Activated B cell treated with CpG ODN at 0.5 μM for 24 hours (primary cell): Measurements from ENCODE around the gene TPX2. TPM values are rescaled to one million over a fixed set of nuclear protein-coding genes. Genes with fewer than 3 reads are reported as not detected.
A peak's percentile ranks its signal among the peaks of the same experiment; 100 is the strongest.

Experiments used
- ATAC-seq: fragments of 200-7000 bp; cut with Tn5 transposase; one replicate; pipeline ENCODE4 v1.10.0; 2021; ENCODE audit warnings: low read depth, mild to moderate bottlenecking, moderate library complexity
- CTCF ChIA-PET: fragments of 350-600 bp; sonication (Branson Sonifier 250); formaldehyde crosslinking; loops from one replicate; lab custom pipeline; 2021; ENCODE audit warnings: antibody characterized with exemption; lab: Charles Lee
- POLR2A ChIA-PET: fragments of 350-600 bp; sonication (Branson Sonifier 250); formaldehyde crosslinking; loops from one replicate; lab custom pipeline; 2021; ENCODE audit warnings: antibody characterized with exemption; lab: Charles Lee
- DNase-seq: peaks from one replicate; pipeline ENCODE4 v3.0.0; 2022
- H3K27ac Mint-ChIP-seq: one replicate; pipeline ENCODE4 v1.8.0; 2020; ENCODE audit warnings: mixed read lengths
- H3K27me3 Mint-ChIP-seq: one replicate; pipeline ENCODE4 v1.8.0; 2021; ENCODE audit warnings: mixed read lengths
- H3K36me3 Mint-ChIP-seq: one replicate; pipeline ENCODE4 v1.8.0; 2021; ENCODE audit warnings: low read depth, mixed read lengths
- H3K4me1 Mint-ChIP-seq: one replicate; pipeline ENCODE4 v1.8.0; 2021; ENCODE audit warnings: mixed read lengths
- H3K4me3 Mint-ChIP-seq: one replicate; pipeline ENCODE4 v1.8.0; 2020; ENCODE audit warnings: mild to moderate bottlenecking, mixed read lengths
- H3K9me3 Mint-ChIP-seq: one replicate; pipeline ENCODE4 v1.8.0; 2020; ENCODE audit warnings: mixed read lengths
- CTCF ChIP-seq: fragments of 200-600 bp; IDR thresholded peaks from one replicate; pipeline ENCODE4 v1.8.0; 2022; ENCODE audit warnings: antibody characterized with exemption, mild to moderate bottlenecking
- intact Hi-C: fragments of 100-400 bp; cut with micrococcal nuclease; formaldehyde crosslinking; loops from one replicate; pipeline ENCODE4 v1.15.1; 2024
- total RNA-seq: library from RNA; stranded (reverse); gene quantifications from 2 replicates; pipeline ENCODE4 v1.2.3, GENCODE V29; 2022

Gene TPX2
- total RNA-seq, 1 donor from 2014 or later = 2.8 TPM

- CTCF ChIA-PET = interaction anchor here (1.1 to 3.8 kb wide), 4 partner anchors 14 to 65 kb away, joined by 3 to 20 read pairs (median 8); no protein-coding TSS in a partner anchor
- Mint-ChIP-seq H3K27me3 (no peaks in the 10 kb centered on the region), H3K9me3 (no peaks in the 10 kb centered on the region), H3K4me3 (no peak overlapping the region), H3K4me1 (peaks cover 44% of the 10 kb centered on the region), H3K27ac (peak overlapping the region; percentile 71), H3K36me3 (peaks cover 52% of the 10 kb centered on the region)
- POLR2A ChIA-PET = interaction anchor here (0.6 to 1.7 kb wide), 4 partner anchors 14 to 24 kb away, joined by 3 to 10 read pairs (median 7); no protein-coding TSS in a partner anchor
- DNase-seq = no peak
- TF ChIP-seq CTCF = no peak
- intact Hi-C loops = no loop called here
- peak; percentile 71 for ATAC-seq
These were observed 40.0 kb upstream of the TPX2 start for GRCh38 chr20:31698803-31699718.

- ATAC-seq (no peak), DNase-seq (no peak)
- peaks cover 45% of the 10 kb centered on the region for H3K4me1 Mint-ChIP-seq
- no peak for TF ChIP-seq CTCF
- no peaks in the 10 kb centered on the region for H3K9me3 Mint-ChIP-seq
- H3K36me3 Mint-ChIP-seq = peaks cover 56% of the 10 kb centered on the region
- ChIA-PET CTCF (interaction anchor here (1.1 to 3.8 kb wide), 4 partner anchors 24 to 130 kb away, joined by 3 to 20 read pairs (median 8); no protein-coding TSS in a partner anchor), POLR2A (interaction anchor here (0.9 to 1.7 kb wide), 3 partner anchors 18 to 24 kb away, joined by 5 to 10 read pairs (median 7); partner anchors contain the start of gene BCL2L1)
- H3K27me3 Mint-ChIP-seq = no peaks in the 10 kb centered on the region
- H3K27ac Mint-ChIP-seq = no peak overlapping the region
- intact Hi-C loops = no loop called here
- H3K4me3 Mint-ChIP-seq = no peak overlapping the region
These were observed 39.0 kb upstream of the TPX2 start for GRCh38 chr20:31699801-31700728.

GRCh38 chr20:31700747-31701146 is 38.3 kb upstream of the TPX2 start:
- intact Hi-C loops = no loop called here
- POLR2A ChIA-PET = interaction anchor here (0.9 to 1.7 kb wide), 2 partner anchors 22 to 25 kb away, joined by 7 to 10 read pairs; partner anchors contain the start of gene BCL2L1
- CTCF ChIA-PET = interaction anchor here (1.1 to 3.8 kb wide), 3 partner anchors 23 to 131 kb away, joined by 3 to 20 read pairs (median 12); no protein-coding TSS in a partner anchor

GRCh38 chr20:31701591-31701990 is 37.5 kb upstream of the TPX2 start:
- ChIA-PET CTCF (interaction anchor here (3.8 kb wide), 1 partner anchor 22 kb away, joined by 12 read pairs; no protein-coding TSS in a partner anchor), POLR2A (no interaction called here)
- no peak for ATAC-seq
- no peak for TF ChIP-seq CTCF
- Mint-ChIP-seq H3K4me3 (no peak overlapping the region), H3K27ac (no peak overlapping the region), H3K36me3 (peaks cover 59% of the 10 kb centered on the region), H3K27me3 (no peaks in the 10 kb centered on the region), H3K9me3 (no peaks in the 10 kb centered on the region), H3K4me1 (peaks cover 57% of the 10 kb centered on the region)
- intact Hi-C loops = no loop called here
- no peak for DNase-seq

More at GRCh38 chr20:31700747-31701146, 38.3 kb upstream of the TPX2 start:
- Mint-ChIP-seq H3K27ac (no peak overlapping the region), H3K4me3 (no peak overlapping the region), H3K36me3 (peaks cover 57% of the 10 kb centered on the region), H3K4me1 (peaks cover 50% of the 10 kb centered on the region), H3K9me3 (no peaks in the 10 kb centered on the region), H3K27me3 (no peaks in the 10 kb centered on the region)
- ATAC-seq = no peak
- TF ChIP-seq CTCF = no peak
- no peak for DNase-seq
